D721Med (cell line): ENCODE results near the gene HRH3.

Experiments used
- DNase-seq: peaks from one replicate; pipeline ENCODE4 v3.0.0; 2011; ENCODE audit warnings: low spot score; ENCODE audit not compliant: insufficient read length
- FAIRE-seq: peaks from 2 replicates; lab custom pipeline; 2011; peaks lifted over from hg19 to GRCh38; lab: Jason Lieb, UNC
- CTCF ChIP-seq: IDR thresholded peaks from 2 replicates; pipeline ENCODE4 v1.5.1; 2012; ENCODE audit warnings: mild to moderate bottlenecking, control low read depth; ENCODE audit not compliant: insufficient read depth; ENCODE audit errors: missing control alignments

The HRH3 gene

GRCh38 chr20:62210496-62210855, 9.6 kb downstream of the HRH3 start:
- no peak for TF ChIP-seq CTCF
- FAIRE-seq, result no peak

GRCh38 chr20:62209850-62210495, 10.1 kb downstream of the HRH3 start:
- DNase-seq, result no peak
- TF ChIP-seq CTCF, result no peak
- FAIRE-seq, result no peak

More at GRCh38 chr20:62210496-62210855, 9.6 kb downstream of the HRH3 start:
- no peak for DNase-seq

- TF ChIP-seq CTCF, result no peak
- DNase-seq (no peak), FAIRE-seq (no peak)
Measured at GRCh38 chr20:62208795-62209755, 11.0 kb downstream of the HRH3 start.

GRCh38 chr20:62208061-62208794, 11.8 kb downstream of the HRH3 start:
- DNase-seq (no peak), FAIRE-seq (no peak)

GRCh38 chr20:62206388-62206775, 13.7 kb downstream of the HRH3 start:
- TF ChIP-seq CTCF, result no peak
- DNase-seq (no peak), FAIRE-seq (no peak)

More at GRCh38 chr20:62208061-62208794, 11.8 kb downstream of the HRH3 start:
- TF ChIP-seq CTCF, result no peak

- TF ChIP-seq CTCF, result no peak
- no peak for FAIRE-seq
- no peak for DNase-seq
Measured at GRCh38 chr20:62205618-62206387, 14.3 kb downstream of the HRH3 start.
